ENCODE measurements around the gene COL4A2.

GRCh38 chr13:110559429-110559943, 252.4 kb downstream of the COL4A2 start:
- no peak for TF ChIP-seq GATA2 (IDR thresholded peaks at IDR 0.05; ENCODE audit: low read depth, low read length)
- TF ChIP-seq GATA3 (IDR thresholded peaks at IDR 0.05; ENCODE audit: low read depth, low read length), result no peak

Measured in SH-SY5Y (cell line).